Mesendoderm (in vitro differentiated cells): ENCODE measurements around the gene SLC8A3.

ENCODE experiments used
- DNase-seq: peaks from one replicate; pipeline ENCODE4 v3.0.0; 2013
- H2AK5ac ChIP-seq: 2 replicates; pipeline ENCODE4 v1.6.1; 2013; ENCODE audit warnings: low read length, inconsistent platforms
- H2BK120ac ChIP-seq: 2 replicates; pipeline ENCODE4 v1.6.1; 2013; ENCODE audit warnings: low read depth, mild to moderate bottlenecking, low read length, moderate library complexity, mixed read lengths
- H2BK15ac ChIP-seq: replicated peaks from 2 replicates; pipeline ENCODE4 v1.6.1; 2013; ENCODE audit warnings: low read depth, mild to moderate bottlenecking, moderate library complexity
- H2BK5ac ChIP-seq: 2 replicates; pipeline ENCODE4 v1.6.1; 2013; ENCODE audit warnings: low read length, inconsistent platforms
- H3K18ac ChIP-seq: 2 replicates; pipeline ENCODE4 v1.6.1; 2013; ENCODE audit warnings: mild to moderate bottlenecking, low read length, mixed read lengths
- H3K23ac ChIP-seq: one replicate; pipeline ENCODE4 v1.6.1; 2013; ENCODE audit warnings: low read length
- H3K27ac ChIP-seq: 2 replicates; pipeline ENCODE4 v1.5.1; 2013; ENCODE audit warnings: low read depth, mild to moderate bottlenecking, inconsistent platforms, low read length, moderate library complexity
- H3K27me3 ChIP-seq: 2 replicates; pipeline ENCODE4 v1.6.1; 2013; ENCODE audit warnings: low read length, control low read depth, mild to moderate bottlenecking, inconsistent platforms; ENCODE audit not compliant: insufficient read depth, poor library complexity
- H3K36me3 ChIP-seq: 2 replicates; pipeline ENCODE4 v1.6.1; 2013; ENCODE audit warnings: low read length, inconsistent platforms; ENCODE audit not compliant: control insufficient read depth, insufficient read depth
- H3K4ac ChIP-seq: one replicate; pipeline ENCODE4 v1.6.1; 2013; ENCODE audit warnings: low read depth, mild to moderate bottlenecking, low read length, moderate library complexity
- H3K4me1 ChIP-seq: 2 replicates; pipeline ENCODE4 v1.6.1; 2013; ENCODE audit warnings: low read depth, low read length, inconsistent platforms; ENCODE audit not compliant: control insufficient read depth
- H3K4me2 ChIP-seq: 2 replicates; pipeline ENCODE4 v1.6.1; 2013; ENCODE audit warnings: low read length
- H3K4me3 ChIP-seq: 2 replicates; pipeline ENCODE4 v1.5.1; 2013; ENCODE audit warnings: mild to moderate bottlenecking, low read length
- H3K56ac ChIP-seq: one replicate; pipeline ENCODE4 v1.6.1; 2013; ENCODE audit warnings: low read length
- H3K79me1 ChIP-seq: 2 replicates; pipeline ENCODE4 v1.6.1; 2013; ENCODE audit warnings: low read length, inconsistent platforms
- H3K79me2 ChIP-seq: 2 replicates; pipeline ENCODE4 v1.6.1; 2013; ENCODE audit warnings: mild to moderate bottlenecking, low read length; ENCODE audit not compliant: control insufficient read depth, insufficient read depth
- H3K9ac ChIP-seq: 2 replicates; pipeline ENCODE4 v1.6.1; 2013; ENCODE audit warnings: low read length, inconsistent platforms
- H4K5ac ChIP-seq: one replicate; pipeline ENCODE4 v1.6.1; 2013; ENCODE audit warnings: low read length
- H4K8ac ChIP-seq: one replicate; pipeline ENCODE4 v1.6.1; 2013; ENCODE audit warnings: low read depth, mild to moderate bottlenecking, control low read depth, low read length, moderate library complexity
- WGBS: extraction: QIAGEN DNeasy Blood & Tissue Kit; methylation state at CpG from one replicate; pipeline ENCODE4 v1.1.7; 2013; ENCODE audit warnings: low lambda C conversion rate, missing lambda C conversion rate; ENCODE audit not compliant: insufficient coverage; ENCODE audit errors: extremely low coverage; 5-methylcytosine and 5-hydroxymethylcytosine counted together

The SLC8A3 gene

DNA sequence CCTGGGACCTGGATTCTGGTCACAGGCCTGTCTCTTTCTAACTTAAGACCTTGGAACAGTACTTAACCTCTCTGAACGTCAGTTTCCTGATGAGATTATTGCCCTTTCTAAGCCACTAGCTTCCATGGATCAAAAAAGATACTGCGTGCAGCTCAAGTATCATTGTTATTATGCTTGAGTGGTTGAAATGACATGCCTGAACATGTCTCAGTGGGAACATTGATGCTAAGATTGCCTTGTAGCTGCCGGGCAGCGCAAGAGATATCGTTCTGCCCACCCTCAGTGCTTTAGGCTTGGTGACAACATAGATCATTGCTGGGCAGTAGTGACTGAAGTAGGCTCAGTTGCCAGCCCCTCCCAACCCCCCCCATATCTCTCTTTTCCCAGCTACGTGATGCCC is 177.7 kb downstream of the SLC8A3 start:
- no peaks in the 10 kb centered on the region for H3K79me1 ChIP-seq
- no peak overlapping the region for H3K9ac ChIP-seq
- no peaks in the 10 kb centered on the region for H3K27me3 ChIP-seq
- H3K79me2 ChIP-seq: no peaks in the 10 kb centered on the region
- H3K4me3 ChIP-seq: no peak overlapping the region
- H3K4me1 ChIP-seq: no peaks in the 10 kb centered on the region
- no CpG with 5 or more reads among the region's 6 CpGs for WGBS
- no peak overlapping the region for H3K4ac ChIP-seq
- H3K27ac ChIP-seq: no peak overlapping the region
- H3K36me3 ChIP-seq: no peaks in the 10 kb centered on the region
- no peak overlapping the region for H4K5ac ChIP-seq
- no peak for DNase-seq
- no peak overlapping the region for H3K18ac ChIP-seq
- no peak overlapping the region for H2AK5ac ChIP-seq
- no peak overlapping the region for H2BK15ac ChIP-seq
- H3K23ac ChIP-seq: no peak overlapping the region
- no peak overlapping the region for H3K56ac ChIP-seq
- H3K4me2 ChIP-seq: no peak overlapping the region
- no peak overlapping the region for H4K8ac ChIP-seq
- H2BK120ac ChIP-seq: no peak overlapping the region
- no peak overlapping the region for H2BK5ac ChIP-seq

DNA sequence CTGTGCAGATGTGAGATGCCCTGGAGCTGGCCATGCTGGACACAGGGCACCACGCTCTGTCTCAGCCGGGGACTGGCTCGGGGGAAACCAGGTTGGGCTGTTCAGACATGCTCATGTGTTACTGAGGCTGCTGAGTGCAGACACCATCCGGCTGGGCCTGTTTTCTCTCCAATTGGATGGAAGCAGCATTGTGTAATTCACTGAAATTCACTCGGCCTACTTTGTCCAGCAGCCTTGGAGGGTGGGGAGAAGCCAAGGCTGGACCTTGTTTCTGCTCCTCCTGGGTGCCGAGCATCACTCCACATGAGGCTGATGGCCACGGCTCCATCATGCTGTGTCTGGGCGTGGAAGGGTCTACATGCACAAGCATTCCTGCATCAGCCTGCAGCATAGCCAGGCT is 178.8 kb downstream of the SLC8A3 start:
- no peak overlapping the region for H2AK5ac ChIP-seq
- H2BK5ac ChIP-seq: no peak overlapping the region
- no peaks in the 10 kb centered on the region for H3K4me1 ChIP-seq
- H3K36me3 ChIP-seq: no peaks in the 10 kb centered on the region
- no peak overlapping the region for H4K5ac ChIP-seq
- no peak overlapping the region for H3K18ac ChIP-seq
- no peak overlapping the region for H3K9ac ChIP-seq
- H3K23ac ChIP-seq: no peak overlapping the region
- H3K4me2 ChIP-seq: no peak overlapping the region
- DNase-seq: no peak
- H3K79me2 ChIP-seq: no peaks in the 10 kb centered on the region
- no peak overlapping the region for H4K8ac ChIP-seq
- no peak overlapping the region for H3K4me3 ChIP-seq
- no peak overlapping the region for H2BK120ac ChIP-seq
- no peaks in the 10 kb centered on the region for H3K27me3 ChIP-seq
- no peaks in the 10 kb centered on the region for H3K79me1 ChIP-seq
- H3K56ac ChIP-seq: no peak overlapping the region
- no peak overlapping the region for H2BK15ac ChIP-seq
- H3K27ac ChIP-seq: no peak overlapping the region
- H3K4ac ChIP-seq: no peak overlapping the region
- no CpG with 5 or more reads among the region's 8 CpGs for WGBS

DNA sequence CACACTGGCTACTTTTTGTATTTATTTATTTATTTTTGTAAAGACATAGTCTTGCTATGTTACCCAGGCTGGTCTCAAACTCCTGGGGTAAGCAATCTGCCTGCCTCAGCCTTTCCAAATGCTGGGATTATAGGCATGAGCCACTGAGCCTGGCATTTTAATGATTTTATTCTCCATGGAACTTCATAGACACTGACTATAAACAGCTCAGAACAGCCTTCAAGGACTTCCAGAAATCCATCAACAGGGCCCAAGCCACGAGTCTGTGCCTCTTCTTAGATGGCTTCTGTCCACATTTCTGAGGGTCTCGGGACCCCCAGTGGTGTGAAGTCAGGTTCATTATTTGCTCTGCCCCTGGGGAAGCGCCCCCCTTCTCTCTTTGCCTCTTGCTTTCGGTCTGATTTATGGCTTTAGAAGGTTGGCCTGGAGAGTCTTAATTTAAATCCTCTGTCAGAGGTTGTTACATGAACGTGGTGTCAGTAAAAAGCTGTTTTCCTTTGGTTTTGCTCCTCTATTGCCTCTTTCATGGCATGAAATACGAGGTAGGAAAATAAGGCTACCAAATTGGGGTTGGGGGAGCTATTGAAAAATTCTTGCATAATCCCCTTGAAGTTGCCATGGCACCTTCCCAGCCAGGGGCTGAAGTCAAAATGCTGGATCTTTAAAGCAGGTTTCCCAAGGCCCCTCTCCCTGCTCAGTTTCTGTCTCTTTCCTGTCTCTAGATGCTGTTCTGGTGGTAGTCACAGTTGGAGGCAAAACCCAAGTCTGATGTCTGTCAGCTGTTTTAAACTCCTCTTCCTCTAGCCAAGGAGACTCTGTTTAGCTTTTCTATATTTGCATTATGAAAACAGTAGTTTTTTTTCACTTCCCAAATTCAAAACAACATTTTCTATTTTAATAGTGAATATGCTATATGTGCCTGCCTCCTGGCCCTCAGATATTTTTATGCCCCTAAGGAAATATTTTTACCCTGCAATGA is 180.2 kb downstream of the SLC8A3 start:
- Histone ChIP-seq H4K8ac (no peak overlapping the region), H3K27me3 (no peaks in the 10 kb centered on the region), H3K79me1 (no peaks in the 10 kb centered on the region), H3K4me2 (no peak overlapping the region), H3K79me2 (no peaks in the 10 kb centered on the region), H3K18ac (peak overlapping the region; percentile 15), H3K56ac (no peak overlapping the region), H4K5ac (no peak overlapping the region), H3K36me3 (no peaks in the 10 kb centered on the region), H2AK5ac (no peak overlapping the region), H3K23ac (no peak overlapping the region), H3K4me1 (no peaks in the 10 kb centered on the region), H3K9ac (no peak overlapping the region), H3K4me3 (no peak overlapping the region), H3K27ac (no peak overlapping the region), H2BK5ac (no peak overlapping the region), H2BK15ac (no peak overlapping the region), H2BK120ac (no peak overlapping the region), H3K4ac (no peak overlapping the region)
- WGBS: no CpG with 5 or more reads among the region's 6 CpGs
- no peak for DNase-seq

DNA sequence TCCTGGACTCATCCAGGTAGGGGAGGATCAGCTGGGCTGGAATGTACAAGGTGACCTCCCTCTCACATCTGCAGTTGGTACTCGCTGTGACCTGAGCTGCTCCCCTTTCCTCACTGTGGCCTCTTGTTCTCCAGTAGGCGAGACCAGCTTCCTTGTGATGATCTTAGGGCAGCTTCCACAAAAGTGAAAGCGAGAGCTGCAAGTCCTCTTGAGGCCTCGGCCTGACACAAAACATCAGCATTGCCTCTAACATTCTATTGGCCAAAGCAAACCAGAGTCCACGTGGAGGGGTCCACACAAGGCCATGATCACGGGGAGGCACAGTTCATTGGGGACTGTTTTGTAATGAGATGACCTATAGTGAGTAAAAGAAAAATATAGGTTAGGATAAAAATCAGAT is 182.1 kb downstream of the SLC8A3 start:
- Histone ChIP-seq H2BK15ac (no peak overlapping the region), H2BK120ac (no peak overlapping the region), H3K79me2 (no peaks in the 10 kb centered on the region), H3K4me3 (no peak overlapping the region), H2AK5ac (no peak overlapping the region), H3K27ac (no peak overlapping the region), H3K4ac (no peak overlapping the region), H3K56ac (no peak overlapping the region), H4K5ac (no peak overlapping the region), H3K4me2 (no peak overlapping the region), H3K4me1 (no peaks in the 10 kb centered on the region), H4K8ac (no peak overlapping the region), H3K9ac (no peak overlapping the region), H2BK5ac (no peak overlapping the region), H3K27me3 (no peaks in the 10 kb centered on the region), H3K79me1 (no peaks in the 10 kb centered on the region), H3K18ac (no peak overlapping the region), H3K23ac (no peak overlapping the region), H3K36me3 (no peaks in the 10 kb centered on the region)
- no peak for DNase-seq
- WGBS: no CpG with 5 or more reads among the region's 6 CpGs

DNA sequence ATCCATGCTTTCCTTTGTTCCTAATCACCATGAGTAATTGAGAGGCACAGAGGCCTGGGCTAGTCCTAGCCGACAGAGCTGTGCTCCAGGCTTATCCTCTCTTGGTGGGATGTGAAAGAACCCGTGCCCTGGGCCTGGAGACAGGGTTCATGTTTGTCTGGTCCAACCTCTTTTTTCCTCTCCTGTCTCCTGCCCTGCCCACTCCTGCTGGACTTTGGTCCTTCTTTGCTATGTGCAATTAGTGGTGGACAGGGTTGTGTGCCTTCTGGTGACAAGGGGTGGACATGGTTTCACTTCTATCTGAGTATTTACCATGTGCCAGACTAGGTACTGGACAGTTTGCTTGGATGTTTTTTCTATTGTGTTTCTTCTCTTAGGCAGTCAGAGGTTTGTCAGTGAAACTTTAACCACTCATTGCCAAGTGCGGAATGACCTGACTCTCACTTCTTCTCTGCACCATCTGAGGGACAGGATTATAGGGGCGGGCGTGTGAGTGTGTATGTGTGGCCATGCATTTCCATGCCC is 183.4 kb downstream of the SLC8A3 start:
- H2AK5ac ChIP-seq: no peak overlapping the region
- no peak overlapping the region for H2BK120ac ChIP-seq
- DNase-seq: no peak
- no peaks in the 10 kb centered on the region for H3K36me3 ChIP-seq
- no CpG with 5 or more reads among the region's 5 CpGs for WGBS
- no peak overlapping the region for H3K4ac ChIP-seq
- H4K5ac ChIP-seq: no peak overlapping the region
- H3K27me3 ChIP-seq: no peaks in the 10 kb centered on the region
- no peak overlapping the region for H3K56ac ChIP-seq
- no peak overlapping the region for H3K27ac ChIP-seq
- no peak overlapping the region for H4K8ac ChIP-seq
- H3K9ac ChIP-seq: no peak overlapping the region
- H3K18ac ChIP-seq: no peak overlapping the region
- no peaks in the 10 kb centered on the region for H3K4me1 ChIP-seq
- no peaks in the 10 kb centered on the region for H3K79me1 ChIP-seq
- H3K23ac ChIP-seq: no peak overlapping the region
- no peak overlapping the region for H3K4me2 ChIP-seq
- no peaks in the 10 kb centered on the region for H3K79me2 ChIP-seq
- no peak overlapping the region for H2BK5ac ChIP-seq
- H2BK15ac ChIP-seq: no peak overlapping the region
- no peak overlapping the region for H3K4me3 ChIP-seq
